Subcutaneous abdominal adipose tissue (tissue), 5 donors: ENCODE measurements around the gene ABHD11.

Source experiments
- H3K27ac ChIP-seq: one replicate; pipeline ENCODE4 v1.7.0; 2013; ENCODE audit warnings: low read depth, mild to moderate bottlenecking, inconsistent platforms, low read length, moderate library complexity
- H3K27me3 ChIP-seq, 5 donors: one replicate each; pipeline ENCODE4 v1.7.0; 2013; ENCODE audit warnings: low read length in 5 of 5, inconsistent platforms in 1 of 5; ENCODE audit not compliant: control insufficient read depth in 5 of 5, insufficient read depth in 4 of 5
- H3K36me3 ChIP-seq, 5 donors: one replicate each; pipeline ENCODE4 v1.7.0; 2013; ENCODE audit warnings: low read length in 5 of 5; ENCODE audit not compliant: control insufficient read depth in 5 of 5, insufficient read depth in 5 of 5
- H3K4me1 ChIP-seq, 5 donors: one replicate each; pipeline ENCODE4 v1.7.0; 2013; ENCODE audit warnings: low read length in 5 of 5, mild to moderate bottlenecking in 3 of 5, moderate library complexity in 1 of 5; ENCODE audit not compliant: control insufficient read depth in 5 of 5, insufficient read depth in 5 of 5
- H3K4me3 ChIP-seq, 5 donors: one replicate each; pipeline ENCODE4 v1.7.0; 2013; ENCODE audit warnings: low read length in 5 of 5, low read depth in 1 of 5
- H3K9ac ChIP-seq, 5 donors: one replicate each; pipeline ENCODE4 v1.7.0; 2013; ENCODE audit warnings: low read length in 5 of 5, mild to moderate bottlenecking in 4 of 5, moderate library complexity in 3 of 5
- H3K9me3 ChIP-seq, 5 donors: one replicate each; pipeline ENCODE4 v1.7.0; 2013; ENCODE audit warnings: low read length in 5 of 5; ENCODE audit not compliant: control insufficient read depth in 5 of 5
- donor health status: healthy.
- donor health status: healthy.
- donor health status: healthy.
- donor health status: healthy.
- donor health status: healthy.

The ABHD11 gene

DNA sequence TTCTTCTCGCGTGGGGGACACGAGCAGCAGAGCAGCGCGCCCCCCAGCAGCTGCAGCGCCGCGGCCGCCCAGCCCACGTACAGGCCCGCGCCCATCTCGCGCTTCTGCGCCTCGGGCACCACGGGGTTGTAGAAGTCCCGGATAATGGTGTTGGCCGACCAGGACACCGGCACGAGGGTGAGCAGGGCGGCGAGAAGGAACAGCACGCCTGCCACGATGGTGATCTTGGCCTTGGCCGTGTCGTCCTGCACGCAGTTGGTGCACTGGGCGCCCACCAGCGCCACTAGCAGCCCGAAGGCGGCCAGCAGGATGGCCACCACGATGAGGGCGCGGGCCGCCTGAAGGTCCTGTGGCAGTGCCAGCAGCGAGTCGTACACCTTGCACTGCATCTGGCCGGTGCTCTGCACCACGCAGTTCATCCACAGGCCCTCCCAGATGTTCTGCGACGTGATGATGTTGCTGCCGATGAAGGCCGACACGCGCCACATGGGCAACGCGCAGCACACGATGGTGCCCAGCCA lies 30.9 kb upstream of the ABHD11 start:
- Histone ChIP-seq H3K4me3 (peak overlapping the region in 2 of 5 donors; percentile 22 to 34), H3K27me3 (peaks cover 31 to 40% (median 38%) of the 10 kb centered on the region in 5 donors), H3K9me3 (no peaks in the 10 kb centered on the region), H3K4me1 (peaks cover 0 to 28% (median 18%) of the 10 kb centered on the region in 5 donors), H3K9ac (no peak overlapping the region), H3K36me3 (no peaks in the 10 kb centered on the region), H3K27ac (no peak overlapping the region)

DNA sequence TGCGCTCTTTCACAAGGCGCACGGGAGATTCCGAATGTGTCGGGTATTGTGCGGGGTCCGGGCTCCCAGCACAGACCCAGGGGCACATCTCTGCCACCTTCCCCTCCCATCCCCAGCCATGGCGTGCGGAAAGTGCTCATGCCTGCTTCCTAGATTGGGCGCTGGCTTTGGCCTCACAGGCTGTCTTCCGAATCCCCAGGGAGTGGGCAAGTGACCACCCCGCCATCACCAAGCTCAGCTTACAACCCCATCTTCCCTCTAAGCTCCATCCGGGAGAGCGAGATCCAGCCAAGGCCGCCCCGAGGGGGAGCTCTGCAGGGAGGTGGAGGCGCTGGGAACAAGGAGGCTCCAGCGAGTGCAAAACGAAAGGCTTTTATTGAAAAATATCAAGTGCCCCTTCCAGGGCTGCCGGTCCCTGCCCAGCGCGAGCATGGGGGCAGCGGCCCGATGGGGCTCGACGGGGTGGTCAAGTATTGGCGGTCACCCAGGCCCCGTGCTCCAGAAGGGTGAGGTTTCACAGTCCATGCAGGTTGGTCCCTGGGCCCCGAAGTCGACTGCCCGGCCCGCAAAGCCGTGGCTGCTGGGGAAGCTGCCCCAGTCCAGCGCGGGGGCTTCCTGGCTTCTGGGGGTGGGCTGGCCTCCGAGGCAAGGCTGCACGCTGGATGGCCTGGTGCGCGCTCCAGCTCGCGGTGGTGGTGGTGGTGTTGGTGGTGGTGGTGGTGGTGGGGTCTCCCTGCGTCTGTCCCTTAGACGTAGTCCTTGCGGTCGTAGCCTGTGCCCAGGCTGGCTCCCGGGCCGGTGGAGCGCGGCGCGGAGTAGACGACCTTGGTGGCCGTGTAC lies 30.3 kb upstream of the ABHD11 start:
- Histone ChIP-seq H3K9ac (no peak overlapping the region), H3K27me3 (peaks cover 31 to 40% (median 38%) of the 10 kb centered on the region in 5 donors), H3K27ac (no peak overlapping the region), H3K36me3 (no peaks in the 10 kb centered on the region), H3K9me3 (no peaks in the 10 kb centered on the region), H3K4me3 (peak overlapping the region in 2 of 5 donors; percentile 22 to 34), H3K4me1 (peaks cover 0 to 24% (median 16%) of the 10 kb centered on the region in 5 donors)

DNA sequence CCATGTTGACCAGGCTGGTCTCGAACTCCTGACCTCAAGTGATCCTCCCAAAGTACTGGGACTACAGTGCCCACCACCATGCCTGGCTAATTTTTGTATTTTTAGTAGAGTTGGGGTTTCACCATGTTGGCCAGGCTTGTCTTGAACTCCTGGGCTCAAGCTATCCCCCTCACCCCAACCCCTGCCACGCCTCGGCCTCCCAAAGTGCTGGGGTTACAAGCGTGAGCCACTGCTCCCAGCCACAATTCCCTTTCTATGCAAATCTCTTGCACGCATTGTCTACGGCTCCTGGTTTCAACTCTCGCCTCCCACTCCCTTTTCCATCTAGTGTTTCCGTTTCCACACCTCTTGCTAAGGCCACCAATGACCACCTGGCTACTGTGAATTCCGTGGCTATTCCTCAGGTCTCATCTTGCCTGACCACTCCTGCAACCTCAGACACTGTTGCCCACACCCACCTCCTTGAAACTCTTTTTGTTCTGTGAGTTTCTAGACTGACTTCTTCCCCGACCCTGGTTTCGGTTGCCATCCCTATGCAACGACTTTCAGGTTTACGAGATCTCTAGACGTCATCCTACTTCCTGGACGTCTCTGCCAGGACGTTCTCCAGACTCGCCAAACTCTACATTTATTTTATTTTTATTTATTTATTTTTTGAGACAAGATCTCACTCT lies 28.1 kb upstream of the ABHD11 start:
- Histone ChIP-seq H3K27me3 (peaks cover 30 to 40% (median 36%) of the 10 kb centered on the region in 5 donors), H3K36me3 (no peaks in the 10 kb centered on the region), H3K9ac (no peak overlapping the region), H3K4me1 (peaks cover 0 to 24% (median 13%) of the 10 kb centered on the region in 5 donors), H3K9me3 (no peaks in the 10 kb centered on the region), H3K27ac (no peak overlapping the region), H3K4me3 (no peak overlapping the region)

- peaks cover 0 to 4% (median 0%) of the 10 kb centered on the region in 5 donors for H3K27me3 ChIP-seq
- no peak overlapping the region for H3K9ac ChIP-seq
- H3K9me3 ChIP-seq: no peaks in the 10 kb centered on the region
- no peaks in the 10 kb centered on the region for H3K4me1 ChIP-seq
- no peaks in the 10 kb centered on the region for H3K36me3 ChIP-seq
- no peak overlapping the region for H3K27ac ChIP-seq
- no peak overlapping the region for H3K4me3 ChIP-seq
Measured at GRCh38 chr7:73762659-73762999, 24.0 kb upstream of the ABHD11 start.

- no peak overlapping the region for H3K9ac ChIP-seq
- H3K4me3 ChIP-seq: no peak overlapping the region
- H3K36me3 ChIP-seq: no peaks in the 10 kb centered on the region
- H3K27ac ChIP-seq: no peak overlapping the region
- H3K9me3 ChIP-seq: no peaks in the 10 kb centered on the region
- no peaks in the 10 kb centered on the region for H3K27me3 ChIP-seq
- H3K4me1 ChIP-seq: no peaks in the 10 kb centered on the region
Measured at GRCh38 chr7:73761854-73762658, 23.5 kb upstream of the ABHD11 start.

- no peak overlapping the region for H3K9ac ChIP-seq
- H3K27ac ChIP-seq: no peak overlapping the region
- H3K27me3 ChIP-seq: no peaks in the 10 kb centered on the region
- H3K4me1 ChIP-seq: no peaks in the 10 kb centered on the region
- no peaks in the 10 kb centered on the region for H3K36me3 ChIP-seq
- H3K9me3 ChIP-seq: no peaks in the 10 kb centered on the region
- H3K4me3 ChIP-seq: no peak overlapping the region
Measured at GRCh38 chr7:73758581-73759138, 20.1 kb upstream of the ABHD11 start.

DNA sequence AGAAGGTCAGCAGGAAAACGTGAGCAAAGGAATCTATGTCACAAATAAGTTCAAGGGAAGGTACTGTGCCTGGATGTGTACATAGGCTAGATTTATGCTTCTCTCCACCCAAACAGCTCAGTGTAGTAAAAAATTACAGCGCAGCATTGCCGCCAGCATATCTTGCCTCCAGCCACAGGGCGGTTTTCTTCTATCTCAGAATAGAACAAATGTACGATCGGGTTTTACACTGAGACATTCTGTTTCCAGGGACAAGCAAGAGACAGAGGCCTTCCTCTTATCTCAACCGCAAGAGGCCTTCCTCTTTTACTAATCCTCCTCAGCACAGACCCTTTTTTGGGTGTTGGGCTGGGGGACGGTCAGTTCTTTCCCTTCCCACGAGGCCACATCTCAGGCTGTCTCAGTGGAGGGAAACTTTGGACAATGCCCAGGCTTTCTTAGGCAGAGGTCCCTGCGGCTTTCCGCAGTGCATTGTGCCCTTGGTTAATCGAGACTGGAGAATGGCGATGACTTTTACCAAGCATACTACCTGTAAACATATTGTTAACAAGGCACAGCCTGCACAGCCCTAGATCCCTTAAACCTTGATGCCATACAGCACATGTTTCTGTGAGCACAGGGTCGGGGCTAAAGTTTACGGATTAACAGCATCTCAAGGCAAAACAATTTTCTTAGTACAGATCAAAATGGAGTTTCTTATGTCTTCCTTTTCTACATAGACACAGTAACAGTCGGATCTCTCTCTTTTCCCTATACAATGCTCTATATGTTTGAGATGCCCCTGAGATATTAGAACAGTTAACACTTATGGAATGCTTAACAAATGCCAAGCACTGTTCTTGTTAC lies 11.6 kb upstream of the ABHD11 start:
- Histone ChIP-seq H3K9me3 (no peaks in the 10 kb centered on the region), H3K9ac (no peak overlapping the region), H3K27me3 (no peaks in the 10 kb centered on the region), H3K36me3 (no peaks in the 10 kb centered on the region), H3K27ac (no peak overlapping the region), H3K4me3 (no peak overlapping the region), H3K4me1 (no peaks in the 10 kb centered on the region)

DNA sequence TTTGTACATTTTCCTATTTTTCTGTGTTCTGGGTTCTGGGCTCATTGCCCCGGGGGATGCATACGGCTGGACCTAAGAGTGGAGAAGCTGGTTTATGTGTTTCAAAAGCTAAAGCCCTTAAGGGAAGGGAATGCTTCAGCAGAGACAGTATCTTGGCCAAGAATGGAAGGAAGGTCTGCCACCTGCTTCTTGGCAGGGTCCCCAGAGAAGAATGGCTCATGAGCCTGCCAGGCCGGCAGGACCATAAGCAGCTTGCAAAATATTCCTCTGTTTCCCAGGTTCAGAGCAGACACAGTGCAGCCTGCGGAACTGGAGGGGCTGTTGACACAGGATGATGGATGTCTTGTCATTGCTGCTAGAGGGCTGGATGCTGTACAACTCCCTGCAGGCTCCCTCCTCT lies 7.8 kb upstream of the ABHD11 start:
- no peaks in the 10 kb centered on the region for H3K27me3 ChIP-seq

More for the DNA sequence above, 7.8 kb upstream of the ABHD11 start:
- no peak overlapping the region for H3K9ac ChIP-seq
- peaks cover 0 to 16% (median 10%) of the 10 kb centered on the region in 5 donors for H3K4me1 ChIP-seq
- no peaks in the 10 kb centered on the region for H3K36me3 ChIP-seq
- H3K27ac ChIP-seq: no peak overlapping the region
- no peaks in the 10 kb centered on the region for H3K9me3 ChIP-seq
- H3K4me3 ChIP-seq: no peak overlapping the region
